Neural cell (in vitro differentiated cells): ENCODE measurements around the gene PELI2. TPM values are rescaled to one million over a fixed set of nuclear protein-coding genes. Genes with fewer than 3 reads are reported as not detected.

Experiments
- H2AFZ ChIP-seq: fragments of 200-600, 300-800 bp; sonication (generic), shearing (Covaris generic); 2 replicates; pipeline ENCODE4 v1.6.0; 2014; ENCODE audit warnings: low read depth, mild to moderate bottlenecking, antibody characterized with exemption, low read length, moderate library complexity
- H3F3A ChIP-seq: fragments of 200-600 bp; shearing (Covaris generic); 2 replicates; pipeline ENCODE4 v1.6.1; 2016; ENCODE audit warnings: mild to moderate bottlenecking, moderate library complexity, mixed read lengths, antibody characterized with exemption, low read length; ENCODE audit not compliant: insufficient read depth, poor library complexity, severe bottlenecking
- H3K27ac ChIP-seq: fragments of 200-600, 300-800 bp; sonication (generic), shearing (Covaris generic); 2 replicates; pipeline ENCODE4 v1.5.1; 2014; ENCODE audit warnings: mild to moderate bottlenecking, low read length, moderate library complexity
- H3K27me3 ChIP-seq: fragments of 300-800, 200-600 bp; sonication (generic), shearing (Covaris generic); 2 replicates; pipeline ENCODE4 v1.6.0; 2014; ENCODE audit warnings: mild to moderate bottlenecking, low read depth, low read length, moderate library complexity; ENCODE audit not compliant: insufficient read depth
- H3K36me3 ChIP-seq: fragments of 300-800, 200-600 bp; sonication (generic), shearing (Covaris generic); 2 replicates; pipeline ENCODE4 v1.5.1; 2014; ENCODE audit warnings: mild to moderate bottlenecking, antibody characterized with exemption, low read length, moderate library complexity; ENCODE audit not compliant: insufficient read depth
- H3K4me2 ChIP-seq: fragments of 300-800, 200-600 bp; sonication (generic), shearing (Covaris generic); 2 replicates; pipeline ENCODE4 v1.6.0; 2014; ENCODE audit warnings: mild to moderate bottlenecking, low read length
- H3K4me3 ChIP-seq: fragments of 300-800, 200-600 bp; sonication (generic), shearing (Covaris generic); 2 replicates; pipeline ENCODE4 v1.5.1; 2014; ENCODE audit warnings: mild to moderate bottlenecking, low read length, moderate library complexity
- H3K79me2 ChIP-seq: fragments of 200-600 bp; shearing (Covaris generic); replicated peaks from 2 replicates; pipeline ENCODE4 v1.6.0; 2014; ENCODE audit warnings: mild to moderate bottlenecking, low read length, moderate library complexity; ENCODE audit not compliant: insufficient read depth
- H3K9ac ChIP-seq: fragments of 300-800, 200-600 bp; sonication (generic), shearing (Covaris generic); 2 replicates; pipeline ENCODE4 v1.6.1; 2016; ENCODE audit warnings: mild to moderate bottlenecking, low read length, mixed read lengths
- H3K9me2 ChIP-seq: fragments of 200-600 bp; shearing (Covaris generic); 2 replicates; pipeline ENCODE4 v1.6.1; 2016; ENCODE audit warnings: mild to moderate bottlenecking, low read length, mixed read lengths; ENCODE audit not compliant: insufficient read depth
- H3K9me3 ChIP-seq: fragments of 200-600, 300-800 bp; sonication (generic), shearing (Covaris generic); 2 replicates; pipeline ENCODE4 v1.6.1; 2016; ENCODE audit warnings: mild to moderate bottlenecking, mixed run types, low read length, moderate library complexity, mixed read lengths
- H4K20me1 ChIP-seq: fragments of 200-600 bp; shearing (Covaris generic); 2 replicates; pipeline ENCODE4 v1.6.1; 2016; ENCODE audit warnings: mild to moderate bottlenecking, mixed run types; ENCODE audit not compliant: insufficient read depth
- CTCF ChIP-seq: fragments of 450-650 bp; IDR thresholded peaks from 2 replicates; pipeline ENCODE4 v1.5.1; 2014; ENCODE audit warnings: antibody characterized with exemption, mild to moderate bottlenecking, moderate library complexity; ENCODE audit not compliant: poor library complexity, severe bottlenecking
- EP300 ChIP-seq: fragments of 450-650 bp; conservative IDR thresholded peaks from 2 replicates; pipeline ENCODE4 v1.6.1; 2014; ENCODE audit warnings: antibody characterized with exemption, mild to moderate bottlenecking, moderate library complexity; ENCODE audit not compliant: poor library complexity, severe bottlenecking
- EZH2 ChIP-seq: fragments of 200-600, 300-800 bp; shearing (Covaris generic), sonication (generic); IDR thresholded peaks from 2 replicates; pipeline ENCODE4 v1.6.1; 2014; ENCODE audit warnings: antibody characterized with exemption, low read length, borderline replicate concordance, mild to moderate bottlenecking; ENCODE audit not compliant: insufficient read depth, poor library complexity, severe bottlenecking
- MXI1 ChIP-seq: fragments of 450-650 bp; conservative IDR thresholded peaks from 2 replicates; pipeline ENCODE4 v1.6.1; 2014; ENCODE audit warnings: antibody characterized with exemption, mild to moderate bottlenecking; ENCODE audit not compliant: poor library complexity, severe bottlenecking
- POLR2AphosphoS5 ChIP-seq: IDR thresholded peaks from 2 replicates; pipeline ENCODE4 v1.6.1; 2012
- RAD21 ChIP-seq: fragments of 450-650 bp; conservative IDR thresholded peaks from 2 replicates; pipeline ENCODE4 v1.6.1; 2014; ENCODE audit warnings: antibody characterized with exemption, mild to moderate bottlenecking, moderate library complexity
- REST ChIP-seq: IDR thresholded peaks from 2 replicates; pipeline ENCODE4 v1.6.1; 2012; ENCODE audit warnings: borderline replicate concordance
- SMC3 ChIP-seq: fragments of 450-650 bp; conservative IDR thresholded peaks from 2 replicates; pipeline ENCODE4 v1.6.1; 2014; ENCODE audit warnings: antibody characterized with exemption, mild to moderate bottlenecking, moderate library complexity; ENCODE audit not compliant: poor library complexity
- TAF1 ChIP-seq: IDR thresholded peaks from 2 replicates; pipeline ENCODE4 v1.6.1; 2012; ENCODE audit warnings: low read depth
- polyA plus RNA-seq: library from polyadenylated mRNA; depleted of rRNA; stranded (reverse); fragments of >200 nt; gene quantifications from 2 replicates; pipeline ENCODE4 v1.2.3, GENCODE V29; 2014

Gene PELI2
- polyA plus RNA-seq, 1 donor from 2014 or later = 5.3 TPM

GRCh38 chr14:56075301-56075700 is 42.9 kb upstream of the PELI2 start:
- no peaks in the 10 kb centered on the region for H3K79me2 ChIP-seq
- no peak overlapping the region for H2AFZ ChIP-seq
- no peaks in the 10 kb centered on the region for H3K27me3 ChIP-seq
- no peaks in the 10 kb centered on the region for H3K9me2 ChIP-seq
- H3K4me2 ChIP-seq = no peak overlapping the region
- H3F3A ChIP-seq = no peaks in the 10 kb centered on the region
- no peaks in the 10 kb centered on the region for H4K20me1 ChIP-seq
- H3K4me3 ChIP-seq = no peak overlapping the region
- no peaks in the 10 kb centered on the region for H3K9me3 ChIP-seq
- no peak overlapping the region for H3K27ac ChIP-seq
- H3K36me3 ChIP-seq = no peaks in the 10 kb centered on the region
- TF ChIP-seq SMC3 (no peak), RAD21 (no peak), EP300 (no peak), MXI1 (no peak), POLR2AphosphoS5 (no peak), REST (no peak), CTCF (no peak), TAF1 (no peak), EZH2 (no peak)
- H3K9ac ChIP-seq = no peak overlapping the region

GRCh38 chr14:56081139-56081538 is 37.1 kb upstream of the PELI2 start:
- Histone ChIP-seq H3K9me3 (no peaks in the 10 kb centered on the region), H3F3A (no peaks in the 10 kb centered on the region), H2AFZ (no peak overlapping the region), H3K79me2 (no peaks in the 10 kb centered on the region), H3K27ac (no peak overlapping the region), H3K9ac (no peak overlapping the region), H3K36me3 (no peaks in the 10 kb centered on the region), H3K27me3 (no peaks in the 10 kb centered on the region), H3K4me2 (no peak overlapping the region), H4K20me1 (no peaks in the 10 kb centered on the region), H3K9me2 (no peaks in the 10 kb centered on the region), H3K4me3 (no peak overlapping the region)
- TF ChIP-seq REST = no peak
- TF ChIP-seq EZH2 = no peak
- no peak for TF ChIP-seq CTCF
- TF ChIP-seq POLR2AphosphoS5 = no peak
- no peak for TF ChIP-seq SMC3
- no peak for TF ChIP-seq TAF1
- no peak for TF ChIP-seq MXI1
